GM10266 (cell line): ENCODE measurements around the gene GALNT14.

Source experiments
- DNase-seq: peaks from one replicate; pipeline ENCODE4 v3.0.0; 2012; ENCODE audit errors: extremely low spot score
- TF ChIP-seq, protein P1 (sequence below): IDR thresholded peaks from 2 replicates; pipeline ENCODE4 v1.5.1; 2012; ENCODE audit warnings: mild to moderate bottlenecking, low read depth; ENCODE audit not compliant: control insufficient read depth, insufficient read depth; ENCODE audit errors: missing control alignments

GALNT14 gene

DNA sequence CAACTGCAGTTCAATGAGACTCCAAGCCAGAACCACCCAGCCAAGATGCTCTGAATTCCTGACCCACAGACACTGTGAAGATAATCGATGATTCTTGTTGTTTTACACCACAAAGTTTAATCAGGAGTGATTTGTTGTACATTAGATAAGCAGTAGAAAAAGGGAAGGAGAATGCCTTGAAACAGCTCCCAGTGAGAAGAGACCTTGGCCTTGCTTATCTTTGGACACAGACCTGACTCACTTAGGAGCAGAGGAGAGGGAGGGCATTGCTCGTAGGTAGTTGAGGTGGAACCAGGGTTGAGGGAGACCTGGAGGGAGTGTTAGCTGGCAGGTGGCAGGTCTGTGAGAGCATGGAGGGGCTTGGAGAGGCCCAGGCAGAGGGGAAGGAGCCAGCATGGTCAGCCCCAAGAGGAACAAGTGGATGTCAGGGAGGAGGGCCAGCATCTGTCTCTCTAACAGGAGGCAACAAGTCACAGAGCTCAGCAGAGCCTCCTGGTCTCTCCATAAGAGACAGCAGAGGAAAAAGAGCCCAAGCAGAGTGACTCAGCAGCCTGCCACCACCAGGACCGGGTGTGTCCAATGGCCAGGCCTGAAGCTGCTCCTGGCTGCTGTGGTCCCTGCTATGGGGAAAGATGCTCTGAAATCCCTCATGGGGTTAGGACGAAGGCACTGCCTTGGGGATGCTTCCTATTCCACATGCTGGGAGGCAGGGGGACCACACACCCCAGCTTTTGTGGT lies 169.4 kb downstream of the GALNT14 start:
- no peak for DNase-seq
- TF ChIP-seq, protein P1, sequence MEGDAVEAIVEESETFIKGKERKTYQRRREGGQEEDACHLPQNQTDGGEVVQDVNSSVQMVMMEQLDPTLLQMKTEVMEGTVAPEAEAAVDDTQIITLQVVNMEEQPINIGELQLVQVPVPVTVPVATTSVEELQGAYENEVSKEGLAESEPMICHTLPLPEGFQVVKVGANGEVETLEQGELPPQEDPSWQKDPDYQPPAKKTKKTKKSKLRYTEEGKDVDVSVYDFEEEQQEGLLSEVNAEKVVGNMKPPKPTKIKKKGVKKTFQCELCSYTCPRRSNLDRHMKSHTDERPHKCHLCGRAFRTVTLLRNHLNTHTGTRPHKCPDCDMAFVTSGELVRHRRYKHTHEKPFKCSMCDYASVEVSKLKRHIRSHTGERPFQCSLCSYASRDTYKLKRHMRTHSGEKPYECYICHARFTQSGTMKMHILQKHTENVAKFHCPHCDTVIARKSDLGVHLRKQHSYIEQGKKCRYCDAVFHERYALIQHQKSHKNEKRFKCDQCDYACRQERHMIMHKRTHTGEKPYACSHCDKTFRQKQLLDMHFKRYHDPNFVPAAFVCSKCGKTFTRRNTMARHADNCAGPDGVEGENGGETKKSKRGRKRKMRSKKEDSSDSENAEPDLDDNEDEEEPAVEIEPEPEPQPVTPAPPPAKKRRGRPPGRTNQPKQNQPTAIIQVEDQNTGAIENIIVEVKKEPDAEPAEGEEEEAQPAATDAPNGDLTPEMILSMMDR: no peak

DNA sequence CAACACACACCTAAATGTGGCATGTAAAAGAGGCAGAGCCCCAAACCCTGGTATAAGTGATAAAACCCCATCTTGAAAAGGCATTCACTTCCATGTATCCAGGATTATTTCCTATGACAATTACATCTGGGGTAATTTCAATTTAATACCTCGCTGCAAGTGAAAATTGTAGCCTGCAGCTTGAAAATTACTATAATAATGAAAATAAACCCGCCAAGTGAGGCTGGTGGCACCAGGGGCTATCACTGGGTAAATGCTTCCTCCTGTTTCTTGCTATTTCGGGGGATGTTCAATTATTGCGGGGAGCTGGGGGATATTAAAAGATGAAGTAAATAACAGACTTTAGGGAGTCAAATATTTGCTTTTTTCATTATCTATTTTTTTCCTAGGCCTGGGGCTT lies 171.5 kb downstream of the GALNT14 start:
- DNase-seq: no peak
- TF ChIP-seq, protein P1: no peak

DNA sequence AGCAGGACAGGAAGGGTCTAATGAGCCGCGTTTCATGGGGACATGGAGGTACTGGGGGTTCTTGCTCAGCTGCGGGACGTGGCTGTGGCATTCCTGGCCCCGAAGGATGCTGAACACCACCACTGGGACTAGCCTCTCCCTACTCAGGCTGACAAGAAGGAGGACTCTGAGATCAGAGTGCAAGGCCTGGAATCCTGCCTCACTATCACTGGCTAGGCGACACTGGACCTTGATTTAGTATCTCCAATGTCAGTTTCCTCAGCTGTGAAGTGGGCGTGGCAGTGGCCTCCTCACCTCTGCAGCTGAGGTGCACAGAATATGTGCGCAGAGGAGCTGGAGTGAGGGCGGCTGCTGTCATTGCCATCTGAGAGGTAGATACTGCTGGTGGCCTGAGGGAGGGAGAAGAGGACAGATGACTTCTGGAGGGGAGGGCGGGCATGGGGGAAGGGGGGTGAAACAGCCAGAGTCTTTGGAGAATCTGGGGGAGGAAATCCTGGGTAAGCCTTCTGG lies 173.2 kb downstream of the GALNT14 start:
- no peak for DNase-seq
- TF ChIP-seq, protein P1: no peak

DNA sequence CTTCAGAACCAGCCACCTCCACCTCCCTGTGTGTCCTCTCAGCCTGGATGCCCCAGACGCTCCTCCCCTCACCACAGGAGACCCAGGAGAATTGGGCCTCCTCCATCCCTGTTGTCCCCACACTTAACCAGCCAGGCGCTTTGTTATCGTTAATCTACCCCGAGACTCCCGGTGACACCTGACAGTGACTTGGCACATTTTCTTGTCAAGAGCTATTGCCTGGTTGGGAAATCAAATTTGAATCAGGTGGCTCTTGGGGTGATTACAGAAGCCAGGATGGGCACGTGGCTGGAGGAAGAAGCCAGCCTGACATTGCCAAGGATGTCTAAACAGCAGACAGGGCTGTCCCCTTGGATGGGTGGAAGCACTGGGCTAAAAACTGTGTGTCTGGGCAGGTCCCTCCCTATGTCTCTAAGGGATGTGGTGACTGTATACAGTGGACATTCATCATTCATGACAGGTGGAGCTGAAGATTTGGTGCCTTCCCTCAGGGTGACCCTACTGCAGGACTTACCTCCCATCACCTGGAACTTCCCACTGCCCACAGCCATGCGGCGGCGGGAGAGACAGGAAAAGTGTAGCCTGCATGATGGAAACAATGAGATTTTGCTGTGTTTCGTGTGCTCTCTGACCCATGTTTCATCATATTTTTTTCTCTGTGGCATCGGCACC lies 173.8 kb downstream of the GALNT14 start:
- DNase-seq: no peak
- TF ChIP-seq, protein P1: no peak

DNA sequence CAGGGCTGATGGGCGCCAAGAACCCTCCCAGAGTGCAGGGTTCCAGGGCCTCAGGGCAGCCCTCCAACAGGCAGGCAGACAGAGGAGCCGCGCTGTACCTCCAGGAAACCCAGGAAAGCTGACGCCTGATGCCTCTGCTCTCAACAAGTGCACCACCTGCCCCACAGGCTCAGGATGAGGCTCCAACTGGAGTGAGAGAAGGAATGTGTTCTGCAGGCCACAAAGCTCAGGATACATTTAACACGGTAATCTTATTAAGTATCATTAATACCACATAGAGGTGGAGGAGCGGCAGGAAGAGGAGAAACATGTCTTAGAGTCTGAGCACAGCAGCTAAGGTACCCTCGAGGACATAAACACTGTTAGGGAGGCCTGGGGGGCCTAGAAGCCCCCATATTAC lies 175.1 kb downstream of the GALNT14 start:
- no peak for DNase-seq
- TF ChIP-seq, protein P1: no peak

DNA sequence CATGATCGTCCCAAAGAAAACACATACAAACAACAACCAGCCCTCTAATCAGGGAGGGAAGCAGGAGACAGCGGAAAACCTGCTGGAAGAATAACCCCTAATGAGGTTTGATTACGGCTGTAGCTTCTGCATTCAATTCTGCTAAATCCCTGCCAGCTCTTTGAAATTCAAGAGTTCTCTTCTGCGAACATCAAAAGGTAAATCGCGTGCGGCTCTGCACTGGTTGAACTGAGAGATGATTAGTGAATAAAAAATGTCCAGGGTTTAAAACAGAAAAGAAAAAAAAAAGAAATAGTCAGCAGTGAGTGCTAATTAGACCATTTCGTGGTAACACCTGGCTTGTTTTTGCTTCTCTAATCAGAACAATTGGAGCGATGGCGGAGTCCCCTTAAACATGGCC lies 178.0 kb downstream of the GALNT14 start:
- TF ChIP-seq, protein P1: no peak
- DNase-seq: no peak

DNA sequence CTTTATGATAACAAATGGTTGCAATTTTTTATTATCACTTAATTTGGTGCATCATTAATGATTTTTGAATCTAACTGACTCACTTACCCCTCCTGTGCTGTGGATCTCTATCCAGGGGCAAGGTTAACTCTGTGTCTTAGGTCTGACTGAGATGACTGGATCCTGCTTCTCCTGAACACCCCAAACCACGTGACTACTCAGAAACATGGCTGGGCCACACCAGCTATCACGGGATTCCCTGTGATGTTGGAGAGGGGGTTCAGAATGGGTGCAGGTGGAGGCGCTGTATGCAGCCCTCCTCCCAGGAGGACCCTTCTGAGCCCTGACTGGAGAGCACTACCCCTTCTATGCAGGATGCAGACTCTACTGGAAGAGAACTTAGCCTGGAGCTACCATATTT lies 178.6 kb downstream of the GALNT14 start:
- no peak for DNase-seq
- TF ChIP-seq, protein P1: no peak
